ENCODE results near the gene B9D1. TPM values are rescaled to one million over a fixed set of nuclear protein-coding genes. Genes with fewer than 3 reads are reported as not detected.

Gene B9D1
- total RNA-seq, 1 donor from 2014 or later: 3.1 TPM

DNA sequence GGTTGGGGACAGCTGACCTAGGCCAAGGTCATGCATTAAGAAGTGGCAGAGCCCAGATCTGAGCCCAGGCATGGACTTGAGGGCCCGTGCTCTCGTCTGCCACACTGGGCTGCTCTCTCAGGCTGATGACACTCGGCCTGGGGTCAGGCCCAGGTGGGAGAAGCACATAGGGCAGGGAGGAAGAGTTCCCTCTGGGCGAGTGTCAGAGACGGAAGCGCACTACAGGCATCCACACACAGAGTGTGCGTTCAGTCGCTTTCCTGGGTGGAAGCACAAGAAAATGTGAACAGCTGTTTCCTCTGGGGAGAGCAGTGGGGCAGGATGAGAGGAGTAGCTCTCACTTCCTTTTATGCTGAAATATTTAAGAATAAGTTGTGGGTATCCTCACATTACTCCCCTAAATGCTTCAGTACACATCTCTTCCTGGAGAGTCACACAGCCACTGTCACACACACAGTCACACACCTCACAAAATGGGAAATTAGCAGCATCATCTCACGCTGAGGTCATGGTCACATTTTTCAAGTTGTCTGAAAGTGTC lies 59.7 kb downstream of the B9D1 start:
- H3K4me1 ChIP-seq (ENCODE audit: control insufficient read depth in 3 of 3, insufficient read depth in 3 of 3, low read length in 3 of 3): peaks cover 36 to 52% (median 49%) of the 10 kb centered on the region in 3 donors
- H3K27me3 ChIP-seq (ENCODE audit: control insufficient read depth in 3 of 3, insufficient read depth in 3 of 3, low read length in 3 of 3): no peaks in the 10 kb centered on the region
- peak overlapping the region; percentile 25 for H3K27ac ChIP-seq (ENCODE audit: low read depth, low read length)
- H3K36me3 ChIP-seq (ENCODE audit: control insufficient read depth in 3 of 3, insufficient read depth in 3 of 3, low read length in 3 of 3): peaks cover 0 to 9% (median 2%) of the 10 kb centered on the region in 3 donors
- no peaks in the 10 kb centered on the region for H3K9me3 ChIP-seq (ENCODE audit: control insufficient read depth in 3 of 3, low read length in 3 of 3)
- no peak overlapping the region for H3K4me3 ChIP-seq (ENCODE audit: low read length in 3 of 3)
- H3K9ac ChIP-seq (ENCODE audit: low read depth in 1 of 3, low read length in 3 of 3): peak overlapping the region in 1 of 3 donors; percentile 40

DNA sequence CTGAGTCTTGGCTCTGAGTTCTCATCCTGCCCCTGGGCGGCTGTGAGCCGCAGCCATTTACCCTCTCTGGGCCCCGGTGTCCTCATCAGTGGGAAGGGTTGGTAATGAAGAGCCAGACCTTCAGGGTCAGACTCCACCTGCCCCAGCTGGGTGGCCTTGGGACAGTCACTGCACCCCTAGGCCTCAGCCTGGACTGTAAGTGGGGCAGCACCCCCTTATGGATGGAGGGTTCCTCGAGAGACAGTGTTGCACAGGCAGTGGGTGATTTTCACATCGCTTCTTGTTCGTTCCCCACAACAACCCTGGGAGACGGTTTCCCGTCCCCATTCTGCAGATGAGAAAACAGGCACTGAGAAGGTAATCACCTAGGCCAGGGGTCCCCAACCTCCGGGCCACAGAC lies 60.5 kb downstream of the B9D1 start:
- Histone ChIP-seq H3K9me3 (ENCODE audit: control insufficient read depth in 3 of 3, low read length in 3 of 3) (no peaks in the 10 kb centered on the region), H3K27ac (ENCODE audit: low read depth, low read length) (no peak overlapping the region), H3K36me3 (ENCODE audit: control insufficient read depth in 3 of 3, insufficient read depth in 3 of 3, low read length in 3 of 3) (peaks cover 0 to 9% (median 2%) of the 10 kb centered on the region in 3 donors), H3K4me1 (ENCODE audit: control insufficient read depth in 3 of 3, insufficient read depth in 3 of 3, low read length in 3 of 3) (peaks cover 41 to 54% (median 48%) of the 10 kb centered on the region in 3 donors), H3K9ac (ENCODE audit: low read depth in 1 of 3, low read length in 3 of 3) (no peak overlapping the region), H3K27me3 (ENCODE audit: control insufficient read depth in 3 of 3, insufficient read depth in 3 of 3, low read length in 3 of 3) (no peaks in the 10 kb centered on the region), H3K4me3 (ENCODE audit: low read length in 3 of 3) (no peak overlapping the region)

DNA sequence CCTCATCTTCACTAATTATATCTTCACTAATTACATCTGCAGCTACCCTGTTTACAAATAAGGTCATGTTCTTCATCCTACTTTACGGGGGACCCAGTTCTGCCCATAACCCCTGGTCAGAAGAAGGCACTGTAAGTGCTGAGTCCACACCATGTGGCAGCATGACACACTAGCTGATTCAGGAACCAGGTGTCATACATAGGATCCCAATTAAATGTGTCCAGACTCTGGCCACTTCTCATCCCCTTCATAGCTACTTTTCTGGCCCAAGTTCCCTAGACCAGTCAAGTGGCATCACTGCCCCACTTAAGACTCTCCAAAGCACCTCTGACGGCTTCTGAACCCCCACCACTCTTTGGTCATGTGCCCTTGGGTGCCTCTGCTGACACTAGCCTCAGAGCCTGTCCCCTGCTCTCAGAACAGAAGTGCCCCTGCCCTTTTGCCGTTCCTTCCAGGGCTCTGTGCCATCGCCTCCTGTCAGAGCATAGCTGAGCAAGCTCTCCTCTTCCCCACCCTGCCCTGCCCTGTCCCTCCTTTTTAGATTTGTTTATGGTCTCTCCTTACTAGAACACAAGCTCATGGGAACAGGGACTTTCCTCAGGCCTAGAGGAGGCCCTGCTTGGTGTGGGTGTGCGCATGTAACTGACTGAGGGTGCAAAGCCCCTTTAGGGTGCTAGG lies 61.1 kb downstream of the B9D1 start:
- Histone ChIP-seq H3K27ac (ENCODE audit: low read depth, low read length) (no peak overlapping the region), H3K36me3 (ENCODE audit: control insufficient read depth in 3 of 3, insufficient read depth in 3 of 3, low read length in 3 of 3) (peaks cover 0 to 9% (median 2%) of the 10 kb centered on the region in 3 donors), H3K9me3 (ENCODE audit: control insufficient read depth in 3 of 3, low read length in 3 of 3) (no peaks in the 10 kb centered on the region), H3K9ac (ENCODE audit: low read depth in 1 of 3, low read length in 3 of 3) (no peak overlapping the region), H3K4me1 (ENCODE audit: control insufficient read depth in 3 of 3, insufficient read depth in 3 of 3, low read length in 3 of 3) (peaks cover 45 to 56% (median 50%) of the 10 kb centered on the region in 3 donors), H3K4me3 (ENCODE audit: low read length in 3 of 3) (no peak overlapping the region), H3K27me3 (ENCODE audit: control insufficient read depth in 3 of 3, insufficient read depth in 3 of 3, low read length in 3 of 3) (no peaks in the 10 kb centered on the region)

DNA sequence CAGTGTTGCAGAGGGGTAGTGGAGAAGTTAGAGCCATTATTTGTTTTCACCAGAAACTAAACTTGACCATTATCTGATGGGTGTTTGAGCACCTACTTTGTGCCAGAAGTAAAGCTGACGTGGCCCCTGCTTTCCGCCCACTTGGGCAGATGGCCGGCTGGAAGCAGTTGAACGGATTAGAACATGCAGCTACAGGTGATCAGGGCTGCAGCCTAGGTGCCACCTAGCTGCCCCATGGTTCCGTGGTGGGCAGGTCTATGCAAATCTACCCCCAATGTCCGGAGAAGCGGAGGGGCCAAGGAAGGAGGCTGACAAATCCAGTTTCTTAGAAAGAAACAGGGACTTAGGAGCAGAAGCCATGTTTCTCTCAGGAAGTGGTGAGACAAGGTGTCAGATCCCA lies 62.7 kb downstream of the B9D1 start:
- Histone ChIP-seq H3K27ac (ENCODE audit: low read depth, low read length) (no peak overlapping the region), H3K9ac (ENCODE audit: low read depth in 1 of 3, low read length in 3 of 3) (no peak overlapping the region), H3K9me3 (ENCODE audit: control insufficient read depth in 3 of 3, low read length in 3 of 3) (no peaks in the 10 kb centered on the region), H3K4me3 (ENCODE audit: low read length in 3 of 3) (no peak overlapping the region), H3K4me1 (ENCODE audit: control insufficient read depth in 3 of 3, insufficient read depth in 3 of 3, low read length in 3 of 3) (peaks cover 41 to 50% (median 45%) of the 10 kb centered on the region in 3 donors), H3K36me3 (ENCODE audit: control insufficient read depth in 3 of 3, insufficient read depth in 3 of 3, low read length in 3 of 3) (peaks cover 0 to 3% (median 2%) of the 10 kb centered on the region in 3 donors), H3K27me3 (ENCODE audit: control insufficient read depth in 3 of 3, insufficient read depth in 3 of 3, low read length in 3 of 3) (no peaks in the 10 kb centered on the region)

DNA sequence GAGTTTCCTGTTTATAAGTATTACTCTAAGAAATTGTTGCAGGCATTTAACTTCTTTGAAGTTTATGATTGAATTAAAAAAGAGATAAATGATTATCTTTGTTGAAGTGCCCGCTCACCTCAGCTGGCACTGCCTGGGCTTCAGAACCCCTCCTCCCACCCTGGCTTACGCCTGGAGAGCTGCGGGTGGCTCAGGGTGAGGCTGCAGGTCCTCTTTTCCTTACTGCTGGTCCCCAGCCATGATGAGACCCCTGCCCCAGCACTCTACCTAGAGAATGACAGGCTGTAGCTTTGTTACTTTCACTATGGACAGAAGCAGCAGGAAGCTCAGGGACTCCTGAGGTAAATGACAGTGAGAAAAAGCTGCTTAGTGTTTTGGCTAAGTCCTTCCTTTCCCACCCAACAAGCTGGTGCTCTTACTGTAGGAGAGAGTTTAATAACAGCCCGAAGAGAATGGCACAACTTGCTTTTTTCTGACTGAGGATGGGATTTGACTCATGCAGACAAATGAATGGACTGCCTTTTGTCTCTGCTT lies 63.2 kb downstream of the B9D1 start:
- peaks cover 39 to 44% (median 40%) of the 10 kb centered on the region in 3 donors for H3K4me1 ChIP-seq (ENCODE audit: control insufficient read depth in 3 of 3, insufficient read depth in 3 of 3, low read length in 3 of 3)
- H3K36me3 ChIP-seq (ENCODE audit: control insufficient read depth in 3 of 3, insufficient read depth in 3 of 3, low read length in 3 of 3): peaks cover 0 to 3% (median 0%) of the 10 kb centered on the region in 3 donors
- H3K27ac ChIP-seq (ENCODE audit: low read depth, low read length): no peak overlapping the region
- H3K4me3 ChIP-seq (ENCODE audit: low read length in 3 of 3): no peak overlapping the region
- H3K27me3 ChIP-seq (ENCODE audit: control insufficient read depth in 3 of 3, insufficient read depth in 3 of 3, low read length in 3 of 3): no peaks in the 10 kb centered on the region
- no peaks in the 10 kb centered on the region for H3K9me3 ChIP-seq (ENCODE audit: control insufficient read depth in 3 of 3, low read length in 3 of 3)
- no peak overlapping the region for H3K9ac ChIP-seq (ENCODE audit: low read depth in 1 of 3, low read length in 3 of 3)

DNA sequence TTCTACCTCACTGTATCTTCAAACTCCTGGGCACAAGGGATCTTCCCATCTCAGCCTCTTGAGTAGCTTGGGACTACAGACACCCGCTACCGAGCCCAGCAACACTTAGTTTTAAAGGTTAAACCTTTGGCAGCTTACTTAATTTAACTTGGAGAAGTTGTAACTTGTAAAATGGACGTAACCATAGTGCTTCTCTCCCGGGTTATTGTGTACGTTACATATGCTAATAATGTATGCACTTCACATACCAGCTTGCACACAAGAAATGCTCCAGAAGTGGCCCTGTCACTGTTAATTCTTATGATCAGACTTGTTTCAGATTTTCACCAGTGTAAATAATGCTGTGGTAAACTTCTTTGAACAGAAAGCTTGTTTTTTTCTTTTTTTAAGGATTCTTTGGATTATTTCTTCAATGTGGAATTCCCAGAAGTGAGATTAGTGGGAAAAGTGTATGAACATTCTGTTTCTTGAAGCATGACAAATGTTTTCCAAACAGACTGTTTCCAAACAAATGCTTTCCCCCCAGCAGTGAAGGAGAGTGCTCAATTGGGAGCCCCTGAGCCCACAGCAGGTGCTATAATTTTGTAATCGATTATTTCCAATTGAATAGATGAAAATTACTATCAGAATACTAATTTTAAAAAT lies 63.8 kb downstream of the B9D1 start:
- peaks cover 0 to 3% (median 0%) of the 10 kb centered on the region in 3 donors for H3K36me3 ChIP-seq (ENCODE audit: control insufficient read depth in 3 of 3, insufficient read depth in 3 of 3, low read length in 3 of 3)
- no peak overlapping the region for H3K9ac ChIP-seq (ENCODE audit: low read depth in 1 of 3, low read length in 3 of 3)
- peaks cover 35 to 41% (median 35%) of the 10 kb centered on the region in 3 donors for H3K4me1 ChIP-seq (ENCODE audit: control insufficient read depth in 3 of 3, insufficient read depth in 3 of 3, low read length in 3 of 3)
- no peak overlapping the region for H3K27ac ChIP-seq (ENCODE audit: low read depth, low read length)
- no peaks in the 10 kb centered on the region for H3K9me3 ChIP-seq (ENCODE audit: control insufficient read depth in 3 of 3, low read length in 3 of 3)
- H3K4me3 ChIP-seq (ENCODE audit: low read length in 3 of 3): no peak overlapping the region
- H3K27me3 ChIP-seq (ENCODE audit: control insufficient read depth in 3 of 3, insufficient read depth in 3 of 3, low read length in 3 of 3): no peaks in the 10 kb centered on the region

DNA sequence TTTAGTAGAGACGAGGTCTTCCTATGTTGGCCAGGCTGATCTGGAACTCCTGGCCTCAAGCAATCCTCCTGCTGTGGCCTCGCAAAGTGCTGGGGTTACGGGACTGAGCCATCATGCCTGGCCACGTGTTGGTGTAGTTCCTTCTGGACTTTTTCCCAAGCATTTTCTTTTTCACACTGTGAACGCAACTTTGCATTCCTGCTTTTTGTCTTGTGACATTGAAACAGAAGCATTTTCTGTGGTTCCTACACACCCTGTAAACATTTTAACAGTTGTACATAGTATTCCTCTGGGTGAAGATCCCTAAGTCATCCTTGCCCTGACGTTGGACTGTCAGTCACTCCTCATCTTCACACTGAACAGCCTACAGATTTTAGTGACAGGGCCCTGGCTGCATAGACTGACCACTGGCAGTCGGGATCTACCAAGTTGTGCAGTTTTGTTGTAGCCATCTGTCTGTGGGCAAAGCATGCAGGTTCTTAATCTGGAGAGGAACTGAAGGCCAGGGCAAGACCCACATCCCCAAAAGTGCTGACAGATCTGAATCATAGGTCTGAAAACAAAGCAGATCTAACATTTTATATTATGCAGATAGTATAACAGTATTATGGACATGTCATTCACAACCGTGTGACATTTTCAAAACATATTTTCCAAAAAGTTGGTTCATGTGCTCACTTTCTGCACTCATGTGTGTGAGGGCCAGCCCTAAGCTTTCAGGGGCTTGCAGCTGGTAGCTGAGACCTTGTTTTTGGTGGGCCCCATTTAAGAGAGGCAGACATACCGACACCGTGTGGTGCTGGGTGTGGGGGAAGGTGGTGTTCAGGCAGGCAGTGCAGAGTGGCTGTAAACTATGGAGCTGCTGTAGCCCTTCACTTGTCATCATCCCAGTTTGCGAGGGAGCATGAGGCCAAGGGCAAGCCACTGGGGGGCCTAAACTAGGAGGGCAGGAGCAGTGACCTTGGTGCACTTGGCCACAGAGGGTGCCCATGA lies 65.4 kb downstream of the B9D1 start:
- H3K36me3 ChIP-seq (ENCODE audit: control insufficient read depth in 3 of 3, insufficient read depth in 3 of 3, low read length in 3 of 3): peaks cover 0 to 3% (median 0%) of the 10 kb centered on the region in 3 donors
- no peak overlapping the region for H3K9ac ChIP-seq (ENCODE audit: low read depth in 1 of 3, low read length in 3 of 3)
- H3K4me1 ChIP-seq (ENCODE audit: control insufficient read depth in 3 of 3, insufficient read depth in 3 of 3, low read length in 3 of 3): peaks cover 20 to 30% (median 23%) of the 10 kb centered on the region in 3 donors
- H3K27me3 ChIP-seq (ENCODE audit: control insufficient read depth in 3 of 3, insufficient read depth in 3 of 3, low read length in 3 of 3): no peaks in the 10 kb centered on the region
- H3K27ac ChIP-seq (ENCODE audit: low read depth, low read length): no peak overlapping the region
- no peak overlapping the region for H3K4me3 ChIP-seq (ENCODE audit: low read length in 3 of 3)
- H3K9me3 ChIP-seq (ENCODE audit: control insufficient read depth in 3 of 3, low read length in 3 of 3): no peaks in the 10 kb centered on the region

DNA sequence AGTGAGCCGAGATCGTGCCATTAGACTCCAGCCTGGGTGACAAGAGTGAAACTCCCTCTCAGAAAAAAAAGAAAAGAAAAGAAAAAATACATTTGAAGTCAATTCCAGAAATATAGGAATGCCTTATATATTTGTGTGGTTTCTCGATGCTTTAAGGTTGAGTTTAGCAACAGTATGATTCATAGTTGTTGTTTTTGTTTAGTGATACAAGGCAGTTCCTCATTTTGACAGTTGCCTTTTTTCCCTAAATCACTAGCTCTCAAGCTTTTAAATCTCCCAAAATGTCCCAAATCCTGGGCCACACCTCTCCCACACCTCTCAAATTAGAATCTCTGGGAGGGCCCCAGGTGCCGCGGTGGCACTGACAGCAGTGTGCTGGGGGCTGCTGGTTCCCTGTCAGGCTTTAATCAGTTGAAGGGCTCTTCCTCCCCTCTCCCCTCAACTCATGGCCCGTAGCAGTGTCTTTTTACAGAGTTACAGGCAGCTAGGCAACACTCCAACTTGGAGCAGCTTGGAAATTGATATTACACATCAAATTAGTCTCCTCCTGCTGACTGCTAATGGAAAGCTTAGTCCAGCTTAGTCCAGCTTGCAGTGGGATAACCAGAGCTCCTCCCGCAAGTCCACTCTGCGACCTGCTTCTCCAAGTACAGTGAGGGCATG lies 66.9 kb downstream of the B9D1 start:
- no peaks in the 10 kb centered on the region for H3K27me3 ChIP-seq (ENCODE audit: control insufficient read depth in 3 of 3, insufficient read depth in 3 of 3, low read length in 3 of 3)
- peaks cover 18 to 23% (median 23%) of the 10 kb centered on the region in 3 donors for H3K4me1 ChIP-seq (ENCODE audit: control insufficient read depth in 3 of 3, insufficient read depth in 3 of 3, low read length in 3 of 3)
- H3K9me3 ChIP-seq (ENCODE audit: control insufficient read depth in 3 of 3, low read length in 3 of 3): no peaks in the 10 kb centered on the region
- no peak overlapping the region for H3K9ac ChIP-seq (ENCODE audit: low read depth in 1 of 3, low read length in 3 of 3)
- no peak overlapping the region for H3K4me3 ChIP-seq (ENCODE audit: low read length in 3 of 3)
- no peak overlapping the region for H3K27ac ChIP-seq (ENCODE audit: low read depth, low read length)
- H3K36me3 ChIP-seq (ENCODE audit: control insufficient read depth in 3 of 3, insufficient read depth in 3 of 3, low read length in 3 of 3): peaks cover 0 to under 1% (median 0%) of the 10 kb centered on the region in 3 donors

DNA sequence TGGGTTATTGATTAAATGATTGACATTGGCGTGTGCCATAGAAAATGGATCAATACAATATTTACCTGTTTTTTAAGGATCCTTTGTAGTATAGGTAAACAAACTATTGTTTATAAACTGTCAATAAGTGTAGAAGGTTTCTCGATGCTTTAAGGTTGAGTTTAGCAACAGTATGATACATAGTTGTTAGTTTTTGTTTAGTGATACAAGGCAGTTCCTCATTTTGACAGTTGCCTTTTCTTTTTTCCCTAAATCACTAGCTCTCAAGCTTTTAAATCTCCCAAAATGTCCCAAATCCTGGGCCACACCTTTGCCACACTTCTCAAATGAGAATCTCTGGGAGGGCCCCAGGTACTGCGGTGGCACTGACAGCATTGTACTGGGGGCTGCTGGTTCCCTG lies 68.1 kb downstream of the B9D1 start:
- no peaks in the 10 kb centered on the region for H3K9me3 ChIP-seq (ENCODE audit: control insufficient read depth in 3 of 3, low read length in 3 of 3)
- H3K9ac ChIP-seq (ENCODE audit: low read depth in 1 of 3, low read length in 3 of 3): no peak overlapping the region
- H3K4me1 ChIP-seq (ENCODE audit: control insufficient read depth in 3 of 3, insufficient read depth in 3 of 3, low read length in 3 of 3): peaks cover 26 to 32% (median 28%) of the 10 kb centered on the region in 3 donors
- H3K27me3 ChIP-seq (ENCODE audit: control insufficient read depth in 3 of 3, insufficient read depth in 3 of 3, low read length in 3 of 3): no peaks in the 10 kb centered on the region
- H3K36me3 ChIP-seq (ENCODE audit: control insufficient read depth in 3 of 3, insufficient read depth in 3 of 3, low read length in 3 of 3): no peaks in the 10 kb centered on the region
- no peak overlapping the region for H3K27ac ChIP-seq (ENCODE audit: low read depth, low read length)
- H3K4me3 ChIP-seq (ENCODE audit: low read length in 3 of 3): no peak overlapping the region

Measured in skeletal muscle tissue (tissue), 4 donors.